Keratinocyte (primary cell): ENCODE measurements around the gene ACAP3. TPM values are rescaled to one million over a fixed set of nuclear protein-coding genes. Genes with fewer than 3 reads are reported as not detected.

Experiments
- DNase-seq: peaks from one replicate; pipeline ENCODE4 v3.0.0-alpha.2; 2011; ENCODE audit warnings: low read depth, missing footprints, low spot score
- FAIRE-seq: peaks from 2 replicates; lab custom pipeline; 2011; peaks lifted over from hg19 to GRCh38; lab: Jason Lieb, UNC
- H2AFZ ChIP-seq: 2 replicates; pipeline ENCODE4 v1.6.0; 2012; ENCODE audit warnings: low read length, control low read depth, inconsistent platforms; ENCODE audit not compliant: control insufficient read depth
- H3K27ac ChIP-seq: 2 replicates; pipeline ENCODE4 v1.5.1; 2011; ENCODE audit warnings: low read length; ENCODE audit not compliant: control insufficient read depth, insufficient read depth
- H3K27me3 ChIP-seq: 3 replicates; pipeline ENCODE4 v1.6.0; 2011; ENCODE audit warnings: low read length; ENCODE audit not compliant: control insufficient read depth, insufficient read depth; ENCODE audit errors: extremely low read depth
- H3K36me3 ChIP-seq, 2 experiments: 2 replicates in 1 of 2; 3 replicates in 1 of 2; pipeline ENCODE4 v1.5.1; 2011; ENCODE audit warnings: low read length in 2 of 2, mild to moderate bottlenecking in 1 of 2; ENCODE audit not compliant: control insufficient read depth in 2 of 2, insufficient read depth in 2 of 2; ENCODE audit errors: extremely low read depth in 1 of 2
- H3K4me1 ChIP-seq: 3 replicates; pipeline ENCODE4 v1.5.1; 2011; ENCODE audit warnings: low read length; ENCODE audit not compliant: control insufficient read depth, insufficient read depth; ENCODE audit errors: extremely low read depth
- H3K4me2 ChIP-seq: 3 replicates; pipeline ENCODE4 v1.6.0; 2011; ENCODE audit warnings: low read depth, low read length; ENCODE audit not compliant: control insufficient read depth, insufficient read depth; ENCODE audit errors: extremely low read depth
- H3K4me3 ChIP-seq, 3 experiments: fragments of 200-600 bp in 1 of 3; sonication (generic) in 1 of 3; 2 replicates in 2 of 3; 3 replicates in 1 of 3; pipeline ENCODE4 v1.5.1; 2011 to 2016; ENCODE audit warnings: low read length in 3 of 3, mild to moderate bottlenecking in 3 of 3, control low read depth in 2 of 3, inconsistent platforms in 1 of 3, low read depth in 1 of 3, mixed read lengths in 1 of 3, mixed run types in 1 of 3, moderate library complexity in 1 of 3; ENCODE audit not compliant: control insufficient read depth in 2 of 3, insufficient read depth in 2 of 3; ENCODE audit errors: extremely low read depth in 1 of 3
- H3K79me2 ChIP-seq: 2 replicates; pipeline ENCODE4 v1.6.0; 2012; ENCODE audit warnings: low read length; ENCODE audit not compliant: control insufficient read depth, insufficient read depth
- H3K9ac ChIP-seq: 3 replicates; pipeline ENCODE4 v1.6.0; 2011; ENCODE audit warnings: low read length; ENCODE audit not compliant: control insufficient read depth, insufficient read depth; ENCODE audit errors: extremely low read depth
- H3K9me1 ChIP-seq: 3 replicates; pipeline ENCODE4 v1.6.0; 2011; ENCODE audit warnings: low read length; ENCODE audit not compliant: control insufficient read depth, insufficient read depth; ENCODE audit errors: extremely low read depth
- H3K9me3 ChIP-seq: 2 replicates; pipeline ENCODE4 v1.5.1; 2012; ENCODE audit warnings: low read depth, low read length; ENCODE audit not compliant: control insufficient read depth
- H4K20me1 ChIP-seq: 3 replicates; pipeline ENCODE4 v1.6.0; 2011; ENCODE audit warnings: low read length; ENCODE audit not compliant: control insufficient read depth, insufficient read depth; ENCODE audit errors: extremely low read depth
- EZH2 ChIP-seq: IDR thresholded peaks from one replicate; pipeline ENCODE4 v1.6.1; 2012; ENCODE audit warnings: inconsistent platforms, mild to moderate bottlenecking, low read length, moderate library complexity
- dilution Hi-C: fragments of 300-500 bp; cut with MboI; formaldehyde crosslinking; loops from one replicate; pipeline ENCODE4 v1.7.0; 2020; ENCODE audit warnings: low sequenced_read_pairs; ENCODE audit not compliant: extremely low pct_ligation_motif_present
- polyA plus RNA-seq, 5 experiments: library from polyadenylated mRNA; depleted of rRNA in 3 of 5; stranded (reverse) in 3 of 5; stranded (forward) in 1 of 5; unstranded in 1 of 5; fragments of >200 nt; gene quantifications; 1 replicate in 1 of 5; 2 replicates in 3 of 5; 3 replicates in 1 of 5; pipeline versions ENCODE4 v1.2.1 to v1.2.3, GENCODE V29; 2011 to 2012; ENCODE audit warnings: missing spikeins in 2 of 5, low read depth in 1 of 5, low replicate concordance in 1 of 5
- TF ChIP-seq, protein P1 (sequence below), 3 experiments: IDR thresholded peaks in 1 of 3; conservative IDR thresholded peaks in 1 of 3; optimal IDR thresholded peaks in 1 of 3; 2 replicates in 2 of 3; 3 replicates in 1 of 3; pipeline versions ENCODE3 to v1.5.1; 2011; ENCODE audit warnings: low read length in 3 of 3, mild to moderate bottlenecking in 3 of 3, moderate library complexity in 2 of 3, control low read depth in 1 of 3, inconsistent platforms in 1 of 3; ENCODE audit not compliant: insufficient read depth in 2 of 3; ENCODE audit errors: extremely low read depth in 1 of 3

ACAP3 gene
- polyA plus RNA-seq, 1 donor (not counting 4 experiments of a cell fraction or from before 2014, with no cell fraction given) = 17.4 TPM

DNA sequence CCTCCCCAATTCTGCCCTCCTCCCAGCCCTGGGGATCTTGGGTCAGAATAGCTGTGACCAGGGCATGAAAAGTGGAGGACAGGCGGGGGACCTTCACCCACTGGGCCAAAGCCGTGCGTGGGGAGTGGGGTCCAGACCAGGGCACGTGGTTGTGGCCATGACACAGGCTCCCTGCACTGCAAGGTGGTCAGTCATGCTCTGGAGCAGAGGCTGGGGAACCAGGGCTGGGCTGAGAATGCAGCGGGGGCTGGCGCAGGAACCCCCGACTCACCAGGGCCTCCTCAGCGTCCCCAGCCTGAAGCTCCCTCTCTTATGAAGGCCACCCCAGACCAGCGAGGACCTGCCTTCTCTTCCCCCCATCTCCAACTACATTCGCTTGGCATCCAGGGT lies 38.8 kb upstream of the ACAP3 start:
- H3K9me1 ChIP-seq = no peaks in the 10 kb centered on the region
- dilution Hi-C loops = no loop called here
- TF ChIP-seq EZH2 = no peak
- TF ChIP-seq, protein P1, sequence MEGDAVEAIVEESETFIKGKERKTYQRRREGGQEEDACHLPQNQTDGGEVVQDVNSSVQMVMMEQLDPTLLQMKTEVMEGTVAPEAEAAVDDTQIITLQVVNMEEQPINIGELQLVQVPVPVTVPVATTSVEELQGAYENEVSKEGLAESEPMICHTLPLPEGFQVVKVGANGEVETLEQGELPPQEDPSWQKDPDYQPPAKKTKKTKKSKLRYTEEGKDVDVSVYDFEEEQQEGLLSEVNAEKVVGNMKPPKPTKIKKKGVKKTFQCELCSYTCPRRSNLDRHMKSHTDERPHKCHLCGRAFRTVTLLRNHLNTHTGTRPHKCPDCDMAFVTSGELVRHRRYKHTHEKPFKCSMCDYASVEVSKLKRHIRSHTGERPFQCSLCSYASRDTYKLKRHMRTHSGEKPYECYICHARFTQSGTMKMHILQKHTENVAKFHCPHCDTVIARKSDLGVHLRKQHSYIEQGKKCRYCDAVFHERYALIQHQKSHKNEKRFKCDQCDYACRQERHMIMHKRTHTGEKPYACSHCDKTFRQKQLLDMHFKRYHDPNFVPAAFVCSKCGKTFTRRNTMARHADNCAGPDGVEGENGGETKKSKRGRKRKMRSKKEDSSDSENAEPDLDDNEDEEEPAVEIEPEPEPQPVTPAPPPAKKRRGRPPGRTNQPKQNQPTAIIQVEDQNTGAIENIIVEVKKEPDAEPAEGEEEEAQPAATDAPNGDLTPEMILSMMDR (optimal IDR thresholded peaks at IDR 0.05 in 1 of 3, IDR thresholded peaks at IDR 0.05 in 1 of 3, conservative IDR thresholded peaks at IDR 0.05 in 1 of 3; ENCODE audit: extremely low read depth in 1 of 3, insufficient read depth in 2 of 3, low read length in 3 of 3) = no peak
- FAIRE-seq (no peak), DNase-seq (no peak)
- no peaks in the 10 kb centered on the region for H3K27me3 ChIP-seq
- H3K4me1 ChIP-seq = peaks cover 40% of the 10 kb centered on the region
- H3K27ac ChIP-seq = peak overlapping the region; percentile 92
- H3K36me3 ChIP-seq = peaks cover 2 to 6% of the 10 kb centered on the region in 2 experiments
- H3K4me3 ChIP-seq = peak overlapping the region; percentile 24 to 47 (median 44)
- H3K9me3 ChIP-seq = no peaks in the 10 kb centered on the region
- peak overlapping the region; percentile 28 for H3K9ac ChIP-seq
- H3K4me2 ChIP-seq = peak overlapping the region; percentile 94
- H3K79me2 ChIP-seq = peaks cover 71% of the 10 kb centered on the region
- no peak overlapping the region for H2AFZ ChIP-seq
- H4K20me1 ChIP-seq = no peaks in the 10 kb centered on the region

DNA sequence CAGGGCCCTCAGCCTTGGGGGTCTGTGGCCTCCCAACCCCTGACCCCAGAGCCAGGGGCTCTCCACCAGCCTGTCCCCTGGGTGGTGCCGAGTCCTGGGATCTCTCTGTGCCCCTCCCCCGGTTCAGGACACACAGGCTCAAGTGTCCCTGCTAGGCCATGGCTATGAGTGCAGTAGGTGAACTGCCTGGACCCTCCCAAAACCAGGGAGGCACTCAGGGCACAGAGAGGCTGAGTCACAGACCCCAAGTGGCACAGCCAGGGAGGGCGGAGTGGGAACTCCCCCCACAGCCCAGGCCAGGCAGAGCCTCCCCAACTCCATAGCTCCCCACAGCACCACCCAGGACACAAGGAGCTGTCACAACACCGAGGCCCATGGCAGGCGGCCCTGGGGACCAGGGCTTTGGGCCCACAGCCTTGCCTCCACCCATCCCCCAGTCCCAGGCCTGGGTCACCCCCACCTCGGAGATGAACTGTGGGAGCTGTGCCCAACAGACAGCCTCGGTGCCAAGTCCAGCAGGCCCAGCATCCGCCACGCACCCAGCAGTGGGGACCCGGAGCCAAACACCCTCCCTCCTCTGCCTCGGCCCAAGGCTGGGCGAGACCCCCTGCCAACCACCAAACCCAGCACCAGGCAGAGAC lies 38.2 kb upstream of the ACAP3 start:
- Histone ChIP-seq H3K27ac (peak overlapping the region; percentile 92), H3K4me1 (peaks cover 40% of the 10 kb centered on the region), H3K27me3 (no peaks in the 10 kb centered on the region), H3K36me3 (peaks cover 6 to 11% of the 10 kb centered on the region in 2 experiments), H3K4me3 (peak overlapping the region; percentile 24 to 47 (median 44)), H3K79me2 (peaks cover 76% of the 10 kb centered on the region), H3K4me2 (peak overlapping the region; percentile 94), H3K9me1 (no peaks in the 10 kb centered on the region), H2AFZ (no peak overlapping the region), H4K20me1 (peaks cover 2% of the 10 kb centered on the region), H3K9me3 (no peaks in the 10 kb centered on the region), H3K9ac (peak overlapping the region; percentile 79)
- DNase-seq (no peak), FAIRE-seq (peak; percentile 20)
- dilution Hi-C loops = no loop called here
- TF ChIP-seq EZH2 = no peak
- TF ChIP-seq, protein P1 (optimal IDR thresholded peaks at IDR 0.05 in 1 of 3, IDR thresholded peaks at IDR 0.05 in 1 of 3, conservative IDR thresholded peaks at IDR 0.05 in 1 of 3; ENCODE audit: extremely low read depth in 1 of 3, insufficient read depth in 2 of 3, low read length in 3 of 3) = no peak
